MM.1S (cell line): ENCODE measurements around the gene PIK3R1.

Experiments
- DNase-seq: peaks from one replicate; pipeline ENCODE4 v3.0.0-alpha.2; 2015
- H2AFZ ChIP-seq: fragments of 300-600 bp; sonication (generic); 2 replicates; pipeline ENCODE4 v1.6.0; 2016; ENCODE audit warnings: antibody characterized with exemption, low read length
- H3F3A ChIP-seq: fragments of 300-600 bp; sonication (generic); 2 replicates; pipeline ENCODE4 v1.6.1; 2016; ENCODE audit warnings: mild to moderate bottlenecking, antibody characterized with exemption, low read length, moderate library complexity, mixed read lengths; ENCODE audit not compliant: insufficient read depth
- H3K27ac ChIP-seq: fragments of 300-600 bp; sonication (generic); 2 replicates; pipeline ENCODE4 v1.5.1; 2016; ENCODE audit warnings: mild to moderate bottlenecking, low read length
- H3K27me3 ChIP-seq: fragments of 300-600 bp; sonication (generic); replicated peaks from 2 replicates; pipeline ENCODE4 v1.6.0; 2016; ENCODE audit warnings: low read length; ENCODE audit not compliant: insufficient read depth
- H3K36me3 ChIP-seq: fragments of 300-600 bp; sonication (generic); replicated peaks from 2 replicates; pipeline ENCODE4 v1.6.1; 2016; ENCODE audit warnings: mild to moderate bottlenecking, low read length, mixed read lengths; ENCODE audit not compliant: insufficient read depth
- H3K4me1 ChIP-seq: fragments of 300-600 bp; sonication (generic); 2 replicates; pipeline ENCODE4 v1.6.1; 2016; ENCODE audit warnings: low read length, mixed read lengths
- H3K4me2 ChIP-seq: fragments of 300-600 bp; sonication (generic); 2 replicates; pipeline ENCODE4 v1.6.0; 2016; ENCODE audit warnings: low read depth, low read length
- H3K4me3 ChIP-seq: fragments of 300-600 bp; sonication (generic); 2 replicates; pipeline ENCODE4 v1.5.1; 2016; ENCODE audit warnings: low read length, mixed read lengths
- H3K79me2 ChIP-seq: fragments of 300-600 bp; sonication (generic); 2 replicates; pipeline ENCODE4 v1.6.1; 2016; ENCODE audit warnings: mixed run types, low read length, mixed read lengths
- H3K9ac ChIP-seq: fragments of 300-600 bp; sonication (generic); 2 replicates; pipeline ENCODE4 v1.6.1; 2016; ENCODE audit warnings: low read length, mixed read lengths
- H3K9me2 ChIP-seq: fragments of 300-600 bp; sonication (generic); replicated peaks from 2 replicates; pipeline ENCODE4 v1.6.1; 2016; ENCODE audit warnings: mild to moderate bottlenecking, low read length, mixed read lengths; ENCODE audit not compliant: insufficient read depth
- H3K9me3 ChIP-seq: fragments of 300-600 bp; sonication (generic); replicated peaks from 2 replicates; pipeline ENCODE4 v1.6.1; 2016; ENCODE audit warnings: mild to moderate bottlenecking, low read length, mixed read lengths; ENCODE audit not compliant: insufficient read depth
- H4K20me1 ChIP-seq: fragments of 300-600 bp; sonication (generic); 2 replicates; pipeline ENCODE4 v1.6.1; 2016; ENCODE audit warnings: mild to moderate bottlenecking, low read length, moderate library complexity, mixed read lengths; ENCODE audit not compliant: insufficient read depth
- EZH2 ChIP-seq: fragments of 300-600 bp; sonication (generic); optimal IDR thresholded peaks from 2 replicates; pipeline ENCODE3; 2017; ENCODE audit warnings: low read depth, mild to moderate bottlenecking, antibody characterized with exemption, low read length, mixed read lengths
- EZH2phosphoT487 ChIP-seq: fragments of 300-600 bp; sonication (generic); IDR thresholded peaks from 2 replicates; pipeline ENCODE4 v1.6.1; 2018; ENCODE audit warnings: antibody characterized with exemption, low read length
- TF ChIP-seq, protein P1 (sequence below): fragments of 300-600 bp; sonication (generic); IDR thresholded peaks from 2 replicates; pipeline ENCODE4 v1.5.1; 2016; ENCODE audit warnings: antibody characterized with exemption, low read length, mixed read lengths

Gene PIK3R1

GRCh38 chr5:68299105-68299504, 83.5 kb downstream of the PIK3R1 start:
- no peaks in the 10 kb centered on the region for H4K20me1 ChIP-seq
- no peak overlapping the region for H2AFZ ChIP-seq
- no peaks in the 10 kb centered on the region for H3K27me3 ChIP-seq
- TF ChIP-seq EZH2phosphoT487 (no peak), EZH2 (no peak)
- TF ChIP-seq, protein P1, sequence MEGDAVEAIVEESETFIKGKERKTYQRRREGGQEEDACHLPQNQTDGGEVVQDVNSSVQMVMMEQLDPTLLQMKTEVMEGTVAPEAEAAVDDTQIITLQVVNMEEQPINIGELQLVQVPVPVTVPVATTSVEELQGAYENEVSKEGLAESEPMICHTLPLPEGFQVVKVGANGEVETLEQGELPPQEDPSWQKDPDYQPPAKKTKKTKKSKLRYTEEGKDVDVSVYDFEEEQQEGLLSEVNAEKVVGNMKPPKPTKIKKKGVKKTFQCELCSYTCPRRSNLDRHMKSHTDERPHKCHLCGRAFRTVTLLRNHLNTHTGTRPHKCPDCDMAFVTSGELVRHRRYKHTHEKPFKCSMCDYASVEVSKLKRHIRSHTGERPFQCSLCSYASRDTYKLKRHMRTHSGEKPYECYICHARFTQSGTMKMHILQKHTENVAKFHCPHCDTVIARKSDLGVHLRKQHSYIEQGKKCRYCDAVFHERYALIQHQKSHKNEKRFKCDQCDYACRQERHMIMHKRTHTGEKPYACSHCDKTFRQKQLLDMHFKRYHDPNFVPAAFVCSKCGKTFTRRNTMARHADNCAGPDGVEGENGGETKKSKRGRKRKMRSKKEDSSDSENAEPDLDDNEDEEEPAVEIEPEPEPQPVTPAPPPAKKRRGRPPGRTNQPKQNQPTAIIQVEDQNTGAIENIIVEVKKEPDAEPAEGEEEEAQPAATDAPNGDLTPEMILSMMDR: no peak
- H3K4me2 ChIP-seq: no peak overlapping the region
- H3K36me3 ChIP-seq: peaks cover 7% of the 10 kb centered on the region; the same call in 1 of the 2 replicates
- DNase-seq: no peak
- H3F3A ChIP-seq: no peaks in the 10 kb centered on the region
- H3K9ac ChIP-seq: no peak overlapping the region
- no peaks in the 10 kb centered on the region for H3K9me2 ChIP-seq
- H3K27ac ChIP-seq: no peak overlapping the region
- H3K79me2 ChIP-seq: no peaks in the 10 kb centered on the region
- no peak overlapping the region for H3K4me3 ChIP-seq
- H3K9me3 ChIP-seq: no peaks in the 10 kb centered on the region
- H3K4me1 ChIP-seq: no peaks in the 10 kb centered on the region

DNA sequence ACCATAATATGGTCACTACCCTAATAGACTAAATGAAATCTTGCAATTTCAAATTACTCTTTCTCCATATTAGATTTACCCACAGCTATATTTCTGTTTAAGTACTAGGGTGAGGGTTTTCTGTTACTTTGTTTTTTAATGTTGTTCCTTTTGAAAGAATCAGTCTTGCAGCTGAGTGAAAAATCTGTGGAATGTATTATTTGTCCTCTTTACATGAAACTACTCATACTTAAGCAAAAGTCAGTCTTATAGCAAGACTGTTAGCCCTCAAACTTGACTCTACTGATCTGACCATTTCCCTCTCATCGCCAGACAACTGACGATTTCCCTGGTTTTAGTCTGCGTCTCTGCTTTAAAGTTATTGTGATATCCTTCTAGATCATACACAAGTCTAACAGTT, 84.0 kb downstream of the PIK3R1 start:
- Histone ChIP-seq H3K9ac (no peak overlapping the region), H3K79me2 (no peaks in the 10 kb centered on the region), H3K4me1 (no peaks in the 10 kb centered on the region), H3K9me2 (no peaks in the 10 kb centered on the region), H3K36me3 (peaks cover 7% of the 10 kb centered on the region; the same call in 1 of the 2 replicates), H3K27me3 (no peaks in the 10 kb centered on the region), H3K4me3 (no peak overlapping the region), H3F3A (no peaks in the 10 kb centered on the region), H3K27ac (no peak overlapping the region), H4K20me1 (no peaks in the 10 kb centered on the region), H3K9me3 (no peaks in the 10 kb centered on the region), H3K4me2 (no peak overlapping the region), H2AFZ (no peak overlapping the region)
- DNase-seq: no peak
- TF ChIP-seq, protein P1: no peak
- TF ChIP-seq EZH2phosphoT487 (no peak), EZH2 (no peak)

DNA sequence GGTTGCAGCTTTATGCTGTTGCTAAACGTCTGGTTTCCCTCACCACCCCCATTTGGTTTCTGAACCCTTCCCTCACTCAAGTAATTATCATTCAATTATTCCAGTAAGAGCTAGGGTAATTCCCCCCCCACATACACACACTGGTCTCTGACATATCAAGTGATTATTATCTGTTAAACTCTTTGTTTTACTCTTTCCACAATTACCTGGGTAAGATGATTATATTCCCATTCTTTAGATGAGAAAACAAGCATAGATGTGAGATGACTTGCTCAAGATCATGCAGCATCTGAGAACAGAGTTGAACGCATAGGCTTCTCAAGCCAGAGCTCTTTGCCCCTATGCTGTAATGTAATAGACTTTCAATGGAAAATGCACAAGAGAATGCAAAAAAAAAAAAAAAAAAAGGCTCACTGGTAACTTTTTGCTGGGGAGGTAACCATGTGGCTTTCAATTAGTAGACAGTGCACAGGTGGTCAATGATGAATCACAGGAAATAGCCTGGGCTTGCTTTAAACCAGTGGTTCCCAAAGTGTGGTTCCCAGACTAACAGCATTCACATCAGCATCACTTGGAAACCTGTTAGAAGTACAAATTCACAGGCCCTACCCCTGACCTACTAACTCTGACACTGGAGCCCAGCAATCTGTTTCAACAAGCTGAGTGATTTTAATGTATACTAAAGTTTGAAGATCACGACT, 87.6 kb downstream of the PIK3R1 start:
- Histone ChIP-seq H3K27ac (no peak overlapping the region), H3K36me3 (no peaks in the 10 kb centered on the region), H3K27me3 (no peaks in the 10 kb centered on the region), H3K9ac (no peak overlapping the region), H3K4me1 (no peaks in the 10 kb centered on the region), H2AFZ (no peak overlapping the region), H3K4me3 (no peak overlapping the region), H4K20me1 (no peaks in the 10 kb centered on the region), H3K79me2 (no peaks in the 10 kb centered on the region), H3K9me2 (no peaks in the 10 kb centered on the region), H3K4me2 (no peak overlapping the region), H3F3A (no peaks in the 10 kb centered on the region), H3K9me3 (no peaks in the 10 kb centered on the region)
- no peak for DNase-seq
- TF ChIP-seq EZH2phosphoT487 (no peak), EZH2 (no peak)
- TF ChIP-seq, protein P1: no peak
